Ammon's horn (tissue), 1 donor: Measurements from ENCODE around the gene NDST4.

Experiments used
- DNase-seq: peaks from one replicate; pipeline ENCODE4 v3.0.0-alpha.2; 2016; ENCODE audit warnings: low spot score

NDST4 gene

DNA sequence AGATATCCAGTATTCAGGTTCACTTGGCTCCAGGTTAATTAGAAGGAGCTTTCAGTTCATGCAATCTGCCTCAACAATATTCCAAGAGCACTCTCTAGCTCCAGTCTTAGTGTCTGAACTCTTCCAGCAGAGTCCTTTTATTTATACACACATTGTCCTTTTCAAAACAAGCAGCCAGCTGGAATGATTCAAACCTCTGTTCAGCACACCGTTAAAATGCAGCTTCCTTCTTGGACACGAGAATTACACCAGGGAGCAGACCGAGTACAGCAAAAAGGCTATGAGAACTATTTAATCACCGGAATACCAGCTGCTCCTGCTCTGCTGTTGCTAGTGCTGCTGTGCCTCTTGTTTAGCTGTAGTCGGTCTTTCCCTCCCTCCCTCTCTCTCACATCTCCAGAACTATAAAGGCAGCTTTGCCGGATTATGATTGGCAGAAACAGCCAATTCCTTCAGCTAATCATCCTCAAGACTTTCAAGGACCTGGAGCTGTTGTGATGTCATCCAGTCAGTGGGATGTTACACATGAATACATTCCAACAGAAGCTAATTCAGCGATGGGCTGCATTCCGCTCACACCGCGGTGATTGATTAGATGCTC, at the start of gene NDST4:
Gene NDST4 (minus strand): TSS at position 115 of the 601 bp plus-strand sequence. CDS start 36,584 bp downstream, outside the sequence.
- DNase-seq: peak; percentile 43

DNA sequence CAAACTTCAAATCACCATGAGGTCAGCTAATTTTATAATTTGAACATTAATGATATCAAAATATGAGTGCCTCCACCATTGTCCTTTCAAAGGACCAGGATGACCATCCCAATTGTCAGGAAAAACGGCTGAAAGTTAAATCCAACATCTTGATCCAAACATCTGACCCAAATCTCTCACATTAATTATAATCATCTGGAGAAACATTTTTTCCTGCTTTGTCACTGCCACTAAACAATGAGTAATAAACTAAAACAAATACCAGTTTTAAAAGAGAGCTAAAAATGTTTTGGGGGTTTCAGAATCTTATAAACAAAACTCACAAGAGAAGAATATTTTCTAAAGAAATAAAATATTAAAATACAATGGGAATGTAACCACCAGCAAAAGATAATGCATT, 45.7 kb upstream of the NDST4 start:
- no peak for DNase-seq

GRCh38 chr4:115158296-115158695, 44.9 kb upstream of the NDST4 start:
- no peak for DNase-seq

GRCh38 chr4:115154826-115155225, 41.4 kb upstream of the NDST4 start:
- peak; percentile 43 for DNase-seq

DNA sequence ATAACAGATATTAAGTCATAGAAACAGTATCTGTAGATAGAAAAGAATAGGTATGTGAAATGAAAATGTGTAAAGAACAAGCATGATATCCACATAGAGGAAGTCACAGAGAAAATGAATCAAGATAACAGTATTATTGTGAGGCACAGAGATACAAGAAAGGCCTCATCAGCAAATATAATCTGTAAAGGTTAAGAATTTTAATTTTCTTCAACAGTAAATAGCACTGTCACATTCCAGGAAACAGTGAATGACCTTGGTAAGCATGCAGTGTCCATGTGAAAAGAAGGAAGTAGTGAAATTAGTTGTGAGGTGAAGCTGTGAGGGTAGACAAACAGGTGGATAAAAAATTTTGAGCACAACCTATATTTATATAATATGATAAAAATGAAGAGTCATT, 39.5 kb upstream of the NDST4 start:
- DNase-seq: no peak

- DNase-seq: no peak
Observed at GRCh38 chr4:115152081-115152480, 38.7 kb upstream of the NDST4 start.

- DNase-seq: no peak
Observed at GRCh38 chr4:115149106-115149505, 35.7 kb upstream of the NDST4 start.

- DNase-seq: no peak
Observed at GRCh38 chr4:115145393-115146160, 32.2 kb upstream of the NDST4 start.

- no peak for DNase-seq
Observed at GRCh38 chr4:115128037-115128436, 14.6 kb upstream of the NDST4 start.

DNA sequence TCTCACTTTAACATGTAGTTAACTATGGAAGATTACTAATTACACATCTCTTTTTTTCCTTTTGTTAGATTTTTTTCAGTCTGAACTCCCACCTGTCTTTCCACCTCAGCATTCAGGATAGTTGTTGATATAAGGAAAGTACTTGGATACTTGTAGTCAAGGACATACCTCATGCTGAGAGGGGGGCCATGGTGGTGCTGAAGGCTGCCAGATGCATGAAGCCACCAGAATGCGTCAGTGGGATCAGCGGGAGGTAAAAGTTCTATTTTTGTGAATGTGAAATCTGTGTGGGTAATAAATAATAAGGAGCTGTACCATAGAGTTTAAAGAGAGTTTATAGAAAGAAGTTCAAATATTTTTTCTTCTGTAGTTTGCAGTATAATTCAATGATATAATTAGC, 13.1 kb upstream of the NDST4 start:
- no peak for DNase-seq

DNA sequence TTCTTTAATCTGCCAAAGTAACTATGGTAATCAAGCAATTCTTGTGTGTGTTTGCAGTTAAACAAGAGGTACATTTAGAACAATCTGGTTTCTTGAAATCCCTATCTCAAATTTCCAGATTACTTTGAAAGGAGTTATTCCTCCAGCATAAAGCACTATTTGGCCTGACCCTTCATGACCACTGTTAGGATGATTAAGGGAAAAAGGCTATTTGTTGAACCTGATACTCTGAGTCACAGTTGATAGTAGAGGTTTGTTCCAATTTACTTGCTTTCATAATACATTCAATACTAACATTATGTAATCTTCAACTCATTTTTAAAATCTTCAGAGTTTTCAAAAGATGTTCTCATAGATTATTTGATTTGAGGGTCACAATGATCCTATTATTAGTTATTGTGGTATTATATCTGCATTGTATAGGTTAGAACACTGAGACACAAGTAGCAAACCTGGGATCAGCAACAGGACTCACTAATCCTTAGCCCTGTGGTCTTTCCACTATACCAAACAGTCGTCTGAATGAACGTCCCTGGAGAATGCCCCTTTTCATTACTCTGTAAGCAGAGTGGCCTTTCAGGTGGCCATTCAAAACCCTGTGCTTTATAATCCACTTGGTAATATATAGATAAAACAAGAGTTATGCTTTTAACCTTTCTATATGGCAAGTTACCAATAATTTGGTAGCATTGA, 8.1 kb upstream of the NDST4 start:
- no peak for DNase-seq

DNA sequence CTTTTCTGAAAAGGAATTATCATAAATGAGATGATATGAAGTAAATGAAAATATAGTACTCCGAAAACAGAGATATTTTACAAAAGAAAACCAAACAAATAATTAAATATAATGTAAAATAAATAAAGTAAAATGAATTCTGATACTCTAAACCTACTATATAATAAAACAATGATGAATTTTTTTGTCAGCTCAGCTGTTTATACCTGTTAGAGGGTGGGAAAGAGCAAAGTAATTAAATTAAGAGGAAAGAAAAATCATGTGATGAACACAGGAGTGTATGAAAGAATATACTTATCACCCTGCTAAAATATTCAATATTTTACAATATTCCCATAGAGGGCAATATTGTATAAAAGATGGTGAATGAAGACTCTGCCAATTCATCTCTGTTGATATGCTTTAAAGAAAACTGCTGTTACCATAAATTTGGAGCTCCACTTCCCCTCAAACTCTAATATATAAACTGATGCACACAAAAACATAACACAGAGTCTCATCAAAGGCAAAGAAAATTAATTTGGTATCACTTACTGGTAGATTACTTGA, 6.5 kb upstream of the NDST4 start:
- no peak for DNase-seq

DNA sequence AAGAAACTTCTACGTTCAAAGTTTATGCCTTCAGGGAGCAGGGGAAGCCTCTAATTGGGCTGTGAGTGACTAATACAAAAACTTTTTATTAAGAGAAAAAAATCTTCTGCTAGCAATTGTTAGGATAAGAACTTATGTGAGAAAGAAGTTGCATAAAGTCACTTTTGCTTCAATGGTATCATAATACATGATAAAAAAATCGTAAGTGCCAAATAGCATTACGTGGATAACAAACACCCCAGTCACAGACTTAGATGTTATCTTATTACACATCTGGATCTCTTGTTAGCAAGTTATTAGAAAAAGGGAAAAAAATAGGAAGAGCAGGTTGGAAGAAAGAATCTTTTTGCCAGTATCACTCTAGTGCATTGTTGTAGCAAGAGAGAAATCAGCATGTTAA, 4.2 kb upstream of the NDST4 start:
- no peak for DNase-seq

DNA sequence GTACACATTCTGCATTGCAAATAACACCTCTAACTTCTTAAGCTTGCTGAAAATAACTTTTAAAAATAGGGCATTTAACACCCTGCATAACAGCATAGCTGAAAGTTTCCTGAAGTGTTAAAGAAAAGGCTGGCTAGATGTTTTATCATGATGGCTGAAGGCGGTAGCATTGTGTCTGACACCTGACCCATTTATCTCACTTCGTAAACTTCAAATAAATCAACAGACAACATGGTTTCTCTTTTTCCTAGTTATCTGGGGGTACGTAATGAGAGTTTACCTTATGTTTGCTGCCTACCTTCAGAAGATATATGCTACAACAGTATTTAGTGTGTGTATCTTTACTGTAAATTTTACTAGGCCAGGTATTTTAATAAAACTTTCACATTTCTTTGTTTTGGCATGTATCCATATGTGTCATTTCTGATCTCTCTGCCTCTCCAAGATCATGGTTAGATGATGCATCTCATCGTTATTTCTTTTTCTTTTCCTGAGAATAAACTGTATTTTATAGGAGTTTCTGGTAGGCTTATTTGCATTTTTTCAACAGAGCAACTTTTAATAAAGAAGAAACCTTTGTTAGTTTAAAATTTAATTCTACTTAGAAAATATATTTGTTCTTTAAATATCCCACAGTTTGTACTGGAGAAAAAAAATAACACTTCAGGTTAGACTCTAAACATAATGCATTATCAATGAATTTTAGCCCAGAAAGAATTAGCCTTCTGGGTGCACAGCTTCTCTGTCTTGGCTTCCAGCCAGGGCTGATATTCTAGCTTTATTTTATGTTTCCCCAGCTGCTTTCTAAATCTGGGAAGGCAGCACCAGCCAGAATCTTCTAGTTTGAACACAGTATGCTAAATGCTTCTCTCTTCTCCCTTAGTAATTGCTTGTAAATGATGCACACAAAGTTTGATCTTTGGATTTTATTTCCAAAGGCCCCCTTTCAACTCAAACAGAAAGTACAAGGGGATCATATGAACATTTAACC, 2.9 kb downstream of the NDST4 start:
- peak; percentile 21 for DNase-seq

- DNase-seq: no peak
Observed at GRCh38 chr4:115108850-115109249, 4.6 kb downstream of the NDST4 start.

- DNase-seq: no peak
Observed at GRCh38 chr4:115107411-115107810, 6.0 kb downstream of the NDST4 start.

- no peak for DNase-seq
Observed at GRCh38 chr4:115101675-115102074, 11.7 kb downstream of the NDST4 start.

DNA sequence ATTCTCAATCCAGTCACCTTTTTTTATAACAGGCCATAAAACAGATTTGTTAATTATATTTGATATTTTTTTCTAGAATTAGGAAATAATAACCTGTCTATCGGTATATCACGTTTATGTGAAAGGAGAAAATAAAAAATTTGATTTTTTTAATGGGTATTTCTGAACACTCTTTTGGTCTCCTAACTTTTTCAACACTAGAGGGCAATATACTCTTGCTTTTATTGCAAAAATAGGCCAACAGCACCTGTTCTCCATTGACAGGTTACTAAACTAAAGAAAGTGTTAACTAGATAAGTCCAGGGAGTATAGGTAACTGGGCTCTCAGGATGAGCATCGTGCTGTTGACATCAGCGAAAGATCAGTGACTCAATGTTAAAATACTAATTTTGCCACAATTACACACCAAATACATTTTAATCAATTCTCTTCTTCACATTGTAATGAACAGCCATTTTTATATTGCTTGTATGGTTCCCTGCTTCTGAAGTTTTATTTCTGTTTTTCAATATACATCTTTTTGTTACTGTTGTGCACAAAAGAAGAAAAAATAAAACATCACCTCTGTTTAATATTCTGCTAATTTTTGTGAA, 22.8 kb downstream of the NDST4 start:
- DNase-seq: no peak

DNA sequence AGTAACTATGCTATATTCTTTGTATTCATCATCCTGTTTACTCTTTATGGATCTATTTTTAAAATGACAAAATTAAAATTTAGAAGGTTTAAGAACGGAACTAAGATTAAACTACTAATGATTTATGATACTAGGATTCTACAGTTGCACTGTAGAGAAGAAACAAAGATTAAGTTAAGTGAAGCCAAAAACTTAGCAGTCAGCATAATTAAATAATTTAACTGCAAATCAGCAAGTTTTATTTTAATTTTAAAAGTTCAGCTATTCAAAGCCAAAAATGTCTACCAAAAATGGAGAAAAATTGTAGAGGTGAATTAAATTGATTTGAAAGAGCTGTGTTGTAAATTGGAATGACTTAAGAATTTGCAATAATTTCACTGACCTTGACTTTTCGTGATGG, 30.8 kb downstream of the NDST4 start:
- DNase-seq: no peak

GRCh38 chr4:115076691-115077090, 36.7 kb downstream of the NDST4 start:
- DNase-seq: no peak

DNA sequence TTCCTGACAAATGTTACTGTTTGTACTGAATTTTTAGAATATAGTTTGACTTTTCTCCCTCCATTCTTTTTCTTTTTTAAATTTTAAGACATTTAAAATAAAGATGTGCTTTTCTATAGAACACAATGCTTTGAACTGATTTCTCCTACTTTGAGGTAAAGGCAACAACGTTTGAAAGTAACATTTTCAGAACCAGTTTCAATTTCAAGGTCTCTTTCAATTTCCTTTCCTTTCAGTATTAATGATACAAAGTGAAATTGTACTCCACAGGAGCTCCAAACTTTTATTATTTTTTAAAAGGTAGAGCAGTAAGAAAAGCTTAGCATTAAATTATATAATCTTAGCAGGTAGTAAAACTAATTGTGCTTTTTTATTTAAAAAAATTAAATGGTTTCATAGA, 54.9 kb downstream of the NDST4 start:
- no peak for DNase-seq
